ENCODE measurements around the gene AGXT. TPM values are rescaled to one million over a fixed set of nuclear protein-coding genes. Genes with fewer than 3 reads are reported as not detected.

Gene AGXT
- total RNA-seq, 1 experiment from 2014 or later = 0.34 TPM

DNA sequence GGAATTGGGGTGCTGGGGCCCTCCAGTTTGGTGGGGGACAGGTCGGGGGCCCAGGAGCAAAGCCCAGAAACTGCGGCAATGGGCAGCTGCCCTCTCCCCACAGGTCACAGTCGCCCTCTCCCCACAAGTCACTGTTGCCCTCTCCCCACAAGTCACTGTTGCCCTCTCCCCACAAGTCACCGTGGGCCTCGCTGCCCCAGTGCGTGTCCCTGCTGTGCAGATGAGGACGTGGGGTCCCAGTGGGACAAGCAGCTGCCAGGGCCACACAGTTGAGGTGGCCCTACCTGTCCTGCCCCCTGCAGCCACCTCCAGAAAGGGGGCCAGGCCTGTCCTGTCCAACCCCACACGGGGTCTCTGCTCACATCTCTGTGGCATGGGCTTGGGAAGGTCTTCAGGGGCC lies 13.0 kb upstream of the AGXT start:
- H3K4me3 ChIP-seq (replicated peaks in 1 of 2; ENCODE audit: low read depth in 1 of 2, low read length in 2 of 2) = no peak overlapping the region
- DNase-seq (ENCODE audit: low read depth, low spot score) (no peak), ATAC-seq (no peak)
- ChIA-PET CTCF (no interaction called here), POLR2A (no interaction called here), RAD21 (ENCODE audit: low non-redundant PET in 1 of 2, low total read pairs in 2 of 2, uncharacterized antibody in 2 of 2, unreplicated experiment in 2 of 2) (no interaction called here)
- intact Hi-C loops (cut with micrococcal nuclease) = loop anchor here (10.0 kb wide), 1 partner anchor 219 kb away; no protein-coding TSS in a partner anchor
- H3K4me1 ChIP-seq (ENCODE audit: control insufficient read depth in 1 of 2, insufficient read depth in 2 of 2, low read length in 2 of 2) = no peaks in the 10 kb centered on the region
- H3K9me2 ChIP-seq (ENCODE audit: insufficient read depth) = no peaks in the 10 kb centered on the region
- H3K27me3 ChIP-seq (ENCODE audit: insufficient read depth, low read length) = no peaks in the 10 kb centered on the region
- H3K79me2 ChIP-seq (ENCODE audit: insufficient read depth, low read length) = no peaks in the 10 kb centered on the region
- BruUV-seq (replicated peaks) = no TSS peak
- TF ChIP-seq ZNF274 (IDR thresholded peaks at IDR 0.05; ENCODE audit: low read depth, low read length) (no peak), POLR2AphosphoS5 (IDR thresholded peaks at IDR 0.05; ENCODE audit: low read depth, low read length) (no peak), SP1 (IDR thresholded peaks at IDR 0.05; ENCODE audit: low read depth) (no peak), EGR1 (IDR thresholded peaks at IDR 0.05; ENCODE audit: low read depth) (no peak), CEBPB (IDR thresholded peaks at IDR 0.05; ENCODE audit: low read depth) (no peak), YY1 (IDR thresholded peaks at IDR 0.05; ENCODE audit: extremely low read depth, insufficient replicate concordance, low read depth, low read length) (no peak), CBX3 (IDR thresholded peaks at IDR 0.05; ENCODE audit: low read depth) (no peak), ZFX (IDR thresholded peaks at IDR 0.05) (no peak), ATF3 (IDR thresholded peaks at IDR 0.05) (no peak), JUND (IDR thresholded peaks at IDR 0.05) (no peak), SRF (IDR thresholded peaks at IDR 0.05; ENCODE audit: low read depth) (no peak), REST (IDR thresholded peaks at IDR 0.05; ENCODE audit: low read depth) (no peak), POLR2A (IDR thresholded peaks at IDR 0.05; ENCODE audit: borderline replicate concordance, extremely low read depth, insufficient read depth, insufficient read length) (no peak), EZH2phosphoT487 (IDR thresholded peaks at IDR 0.05; ENCODE audit: borderline replicate concordance) (no peak), EZH2 (IDR thresholded peaks at IDR 0.05) (no peak), CTCF (IDR thresholded peaks at IDR 0.05 in 2 of 3, conservative IDR thresholded peaks at IDR 0.05 in 1 of 3; ENCODE audit: borderline replicate concordance in 1 of 3, insufficient read depth in 1 of 3, low read depth in 2 of 3, low read length in 2 of 3) (no peak), RAD21 (IDR thresholded peaks at IDR 0.05; ENCODE audit: low read depth) (no peak)
- TF ChIP-seq, protein P1, sequence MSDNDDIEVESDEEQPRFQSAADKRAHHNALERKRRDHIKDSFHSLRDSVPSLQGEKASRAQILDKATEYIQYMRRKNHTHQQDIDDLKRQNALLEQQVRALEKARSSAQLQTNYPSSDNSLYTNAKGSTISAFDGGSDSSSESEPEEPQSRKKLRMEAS (IDR thresholded peaks at IDR 0.05) = no peak
- TF ChIP-seq, protein P2, sequence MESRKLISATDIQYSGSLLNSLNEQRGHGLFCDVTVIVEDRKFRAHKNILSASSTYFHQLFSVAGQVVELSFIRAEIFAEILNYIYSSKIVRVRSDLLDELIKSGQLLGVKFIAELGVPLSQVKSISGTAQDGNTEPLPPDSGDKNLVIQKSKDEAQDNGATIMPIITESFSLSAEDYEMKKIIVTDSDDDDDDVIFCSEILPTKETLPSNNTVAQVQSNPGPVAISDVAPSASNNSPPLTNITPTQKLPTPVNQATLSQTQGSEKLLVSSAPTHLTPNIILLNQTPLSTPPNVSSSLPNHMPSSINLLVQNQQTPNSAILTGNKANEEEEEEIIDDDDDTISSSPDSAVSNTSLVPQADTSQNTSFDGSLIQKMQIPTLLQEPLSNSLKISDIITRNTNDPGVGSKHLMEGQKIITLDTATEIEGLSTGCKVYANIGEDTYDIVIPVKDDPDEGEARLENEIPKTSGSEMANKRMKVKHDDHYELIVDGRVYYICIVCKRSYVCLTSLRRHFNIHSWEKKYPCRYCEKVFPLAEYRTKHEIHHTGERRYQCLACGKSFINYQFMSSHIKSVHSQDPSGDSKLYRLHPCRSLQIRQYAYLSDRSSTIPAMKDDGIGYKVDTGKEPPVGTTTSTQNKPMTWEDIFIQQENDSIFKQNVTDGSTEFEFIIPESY (IDR thresholded peaks at IDR 0.05; ENCODE audit: extremely low read depth, insufficient replicate concordance, low read length) = no peak
- H3K36me3 ChIP-seq (ENCODE audit: control insufficient read depth in 1 of 2, insufficient read depth in 2 of 2, low read length in 2 of 2) = no peaks in the 10 kb centered on the region
- H3K9me3 ChIP-seq (ENCODE audit: control insufficient read depth in 1 of 2, insufficient read depth in 1 of 2, low read depth in 1 of 2, low read length in 2 of 2) = no peaks in the 10 kb centered on the region; a peak in 2 of 4 replicates
- no peak overlapping the region for H3K27ac ChIP-seq (ENCODE audit: low read depth, low read length)
- no peaks in the 10 kb centered on the region for H4K20me1 ChIP-seq (ENCODE audit: insufficient read depth)
- H3K9ac ChIP-seq (ENCODE audit: low read length) = no peak overlapping the region
- H3K4me2 ChIP-seq (ENCODE audit: low read length) = no peak overlapping the region
- no peak overlapping the region for H2AFZ ChIP-seq (ENCODE audit: low read depth, low read length, poor library complexity, severe bottlenecking)
